Stimulated activated CD8-positive, alpha-beta memory T cell treated with anti-CD3 and anti-CD28 coated beads, Interleukin-7, amount 100 ng/mL, for 1 hour (primary cell): ENCODE measurements around the gene ZNF618.

Source experiments
- DNase-seq, 2 donors: peaks; one replicate each; pipeline ENCODE4 v3.0.0-alpha.2; 2020; ENCODE audit warnings: low read depth in 2 of 2

Gene ZNF618

GRCh38 chr9:113934167-113934828, 58.2 kb downstream of the ZNF618 start:
- DNase-seq: no peak

GRCh38 chr9:113934829-113935676, 58.9 kb downstream of the ZNF618 start:
- no peak for DNase-seq

- no peak for DNase-seq
Observed at GRCh38 chr9:113935677-113936380, 59.7 kb downstream of the ZNF618 start.

GRCh38 chr9:113940077-113940476, 64.0 kb downstream of the ZNF618 start:
- no peak for DNase-seq

GRCh38 chr9:113941056-113941455, 64.9 kb downstream of the ZNF618 start:
- DNase-seq: no peak

GRCh38 chr9:113941526-113941925, 65.4 kb downstream of the ZNF618 start:
- no peak for DNase-seq

- DNase-seq: no peak
Observed at GRCh38 chr9:113943112-113944009, 67.3 kb downstream of the ZNF618 start.

GRCh38 chr9:113945784-113946183, 69.7 kb downstream of the ZNF618 start:
- DNase-seq: no peak

GRCh38 chr9:113946496-113947115, 70.5 kb downstream of the ZNF618 start:
- no peak for DNase-seq

- DNase-seq: no peak
Observed at GRCh38 chr9:113947941-113948340, 71.8 kb downstream of the ZNF618 start.

GRCh38 chr9:113948891-113949570, 72.9 kb downstream of the ZNF618 start:
- DNase-seq: no peak

- no peak for DNase-seq
Observed at GRCh38 chr9:113949571-113950078, 73.5 kb downstream of the ZNF618 start.

- DNase-seq: no peak
Observed at GRCh38 chr9:113950195-113951031, 74.3 kb downstream of the ZNF618 start.

- DNase-seq: no peak
Observed at GRCh38 chr9:113951032-113951372, 74.9 kb downstream of the ZNF618 start.

GRCh38 chr9:113952676-113953075, 76.6 kb downstream of the ZNF618 start:
- DNase-seq: no peak

GRCh38 chr9:113953531-113953930, 77.4 kb downstream of the ZNF618 start:
- DNase-seq: no peak

GRCh38 chr9:113954591-113954990, 78.5 kb downstream of the ZNF618 start:
- no peak for DNase-seq

- no peak for DNase-seq
Observed at GRCh38 chr9:113955076-113955752, 79.1 kb downstream of the ZNF618 start.

- DNase-seq: no peak
Observed at GRCh38 chr9:113956901-113957300, 80.8 kb downstream of the ZNF618 start.
